SU-DHL-6 (cell line): ENCODE results near the gene MPHOSPH10.

Source experiments
- CTCF ChIP-seq: fragments of 200-600 bp; sonication (generic); IDR thresholded peaks from one replicate; pipeline ENCODE4 v1.5.1; 2017; ENCODE audit warnings: antibody characterized with exemption, mild to moderate bottlenecking, low read length, moderate library complexity; ENCODE audit not compliant: insufficient read depth, poor library complexity, severe bottlenecking
- EZH2phosphoT487 ChIP-seq: fragments of 200-600 bp; sonication (generic), shearing (Covaris generic); conservative IDR thresholded peaks from 2 replicates; pipeline ENCODE4 v1.6.1; 2018; ENCODE audit warnings: mild to moderate bottlenecking, antibody characterized with exemption, low read length, moderate library complexity, mixed read lengths

GRCh38 chr2:71157124-71157793 lies 26.8 kb downstream of the MPHOSPH10 start:
- peak; percentile 57 for TF ChIP-seq CTCF
- no peak for TF ChIP-seq EZH2phosphoT487
